ENCODE data around the gene FSIP1.

The FSIP1 gene

GRCh38 chr15:39598958-39599845 lies 183.4 kb downstream of the FSIP1 start:
- no peaks in the 10 kb centered on the region for H3K9me3 ChIP-seq
- TF ChIP-seq CTCF (IDR thresholded peaks at IDR 0.05; ENCODE audit: low read depth, low read length): no peak
- no peak for DNase-seq

GRCh38 chr15:39598186-39598850 lies 184.3 kb downstream of the FSIP1 start:
- no peak overlapping the region for H3K4me3 ChIP-seq (ENCODE audit: low read depth, low read length)
- no peaks in the 10 kb centered on the region for H3K4me1 ChIP-seq
- DNase-seq: no peak
- H3K36me3 ChIP-seq: no peaks in the 10 kb centered on the region
- no peaks in the 10 kb centered on the region for H3K27me3 ChIP-seq
- H3K9me3 ChIP-seq: no peaks in the 10 kb centered on the region
- TF ChIP-seq CTCF (IDR thresholded peaks at IDR 0.05; ENCODE audit: low read depth, low read length): no peak

More at GRCh38 chr15:39598958-39599845, 183.4 kb downstream of the FSIP1 start:
- Histone ChIP-seq H3K4me3 (ENCODE audit: low read depth, low read length) (no peak overlapping the region), H3K27me3 (no peaks in the 10 kb centered on the region), H3K36me3 (no peaks in the 10 kb centered on the region), H3K4me1 (no peaks in the 10 kb centered on the region)

GRCh38 chr15:39597751-39598185 lies 184.9 kb downstream of the FSIP1 start:
- no peak for TF ChIP-seq CTCF (IDR thresholded peaks at IDR 0.05; ENCODE audit: low read depth, low read length)
- no peak for DNase-seq
- Histone ChIP-seq H3K9me3 (no peaks in the 10 kb centered on the region), H3K4me3 (ENCODE audit: low read depth, low read length) (no peak overlapping the region), H3K4me1 (no peaks in the 10 kb centered on the region), H3K27me3 (no peaks in the 10 kb centered on the region), H3K36me3 (no peaks in the 10 kb centered on the region)

GRCh38 chr15:39597336-39597735 lies 185.3 kb downstream of the FSIP1 start:
- DNase-seq: no peak

GRCh38 chr15:39596358-39597051 lies 186.1 kb downstream of the FSIP1 start:
- no peaks in the 10 kb centered on the region for H3K27me3 ChIP-seq
- no peaks in the 10 kb centered on the region for H3K36me3 ChIP-seq
- no peak for DNase-seq
- H3K9me3 ChIP-seq: no peaks in the 10 kb centered on the region
- H3K4me1 ChIP-seq: no peaks in the 10 kb centered on the region
- no peak overlapping the region for H3K4me3 ChIP-seq (ENCODE audit: low read depth, low read length)
- TF ChIP-seq CTCF (IDR thresholded peaks at IDR 0.05; ENCODE audit: low read depth, low read length): no peak

More at GRCh38 chr15:39597336-39597735, 185.3 kb downstream of the FSIP1 start:
- no peak overlapping the region for H3K4me3 ChIP-seq (ENCODE audit: low read depth, low read length)
- H3K36me3 ChIP-seq: no peaks in the 10 kb centered on the region
- H3K4me1 ChIP-seq: no peaks in the 10 kb centered on the region
- H3K27me3 ChIP-seq: no peaks in the 10 kb centered on the region
- no peak for TF ChIP-seq CTCF (IDR thresholded peaks at IDR 0.05; ENCODE audit: low read depth, low read length)
- H3K9me3 ChIP-seq: no peaks in the 10 kb centered on the region
